ENCODE data around the gene ZSCAN31. TPM values are rescaled to one million over a fixed set of nuclear protein-coding genes. Genes with fewer than 3 reads are reported as not detected.
A peak's percentile ranks its signal among the peaks of the same experiment; 100 is the strongest.

Gene ZSCAN31
- total RNA-seq, 1 donor from 2014 or later, result 3.6 TPM

DNA sequence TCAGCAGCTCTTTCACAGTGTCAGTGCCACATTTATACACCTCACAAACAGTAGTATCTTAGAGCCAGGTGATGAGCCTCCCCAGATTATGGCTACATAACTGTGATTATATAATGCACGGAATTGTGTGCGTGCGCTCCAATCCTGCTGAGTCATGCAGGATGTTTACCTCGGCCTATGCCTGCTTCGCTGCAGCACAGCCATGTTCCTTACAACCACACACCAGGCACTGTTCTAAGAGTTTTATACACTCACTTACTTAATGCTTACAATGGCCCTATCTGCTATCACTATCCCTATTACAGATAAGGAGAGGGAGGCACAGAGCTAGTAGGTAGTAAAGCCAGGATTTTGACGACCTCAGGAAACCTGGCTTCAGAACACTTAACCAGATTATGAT lies 21.1 kb upstream of the ZSCAN31 start:
- ChIA-PET POLR2A (no interaction called here), CTCF (interaction anchor here (1.5 to 3.4 kb wide), 12 partner anchors 8 to 561 kb away, joined by 3 to 23 read pairs (median 8); partner anchors contain the start of genes ZKSCAN4, ZKSCAN8, ZSCAN26 and ZSCAN31)
- H3K27ac Mint-ChIP-seq, result no peak overlapping the region
- DNase-seq (no peak), ATAC-seq (ENCODE audit: low read depth) (no peak)
- H3K4me3 Mint-ChIP-seq, result no peak overlapping the region
- peaks cover 17% of the 10 kb centered on the region for H3K36me3 Mint-ChIP-seq (ENCODE audit: low read depth)
- TF ChIP-seq, protein P1, sequence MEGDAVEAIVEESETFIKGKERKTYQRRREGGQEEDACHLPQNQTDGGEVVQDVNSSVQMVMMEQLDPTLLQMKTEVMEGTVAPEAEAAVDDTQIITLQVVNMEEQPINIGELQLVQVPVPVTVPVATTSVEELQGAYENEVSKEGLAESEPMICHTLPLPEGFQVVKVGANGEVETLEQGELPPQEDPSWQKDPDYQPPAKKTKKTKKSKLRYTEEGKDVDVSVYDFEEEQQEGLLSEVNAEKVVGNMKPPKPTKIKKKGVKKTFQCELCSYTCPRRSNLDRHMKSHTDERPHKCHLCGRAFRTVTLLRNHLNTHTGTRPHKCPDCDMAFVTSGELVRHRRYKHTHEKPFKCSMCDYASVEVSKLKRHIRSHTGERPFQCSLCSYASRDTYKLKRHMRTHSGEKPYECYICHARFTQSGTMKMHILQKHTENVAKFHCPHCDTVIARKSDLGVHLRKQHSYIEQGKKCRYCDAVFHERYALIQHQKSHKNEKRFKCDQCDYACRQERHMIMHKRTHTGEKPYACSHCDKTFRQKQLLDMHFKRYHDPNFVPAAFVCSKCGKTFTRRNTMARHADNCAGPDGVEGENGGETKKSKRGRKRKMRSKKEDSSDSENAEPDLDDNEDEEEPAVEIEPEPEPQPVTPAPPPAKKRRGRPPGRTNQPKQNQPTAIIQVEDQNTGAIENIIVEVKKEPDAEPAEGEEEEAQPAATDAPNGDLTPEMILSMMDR (IDR thresholded peaks at IDR 0.05), result no peak
- peaks cover 12% of the 10 kb centered on the region for H3K4me1 Mint-ChIP-seq
- no peaks in the 10 kb centered on the region for H3K27me3 Mint-ChIP-seq
- intact Hi-C loops (cut with micrococcal nuclease), result loop anchor here (2.0 to 5.0 kb wide), 5 partner anchors 26 to 1168 kb away; no protein-coding TSS in a partner anchor
- H3K9me3 Mint-ChIP-seq, result no peaks in the 10 kb centered on the region

DNA sequence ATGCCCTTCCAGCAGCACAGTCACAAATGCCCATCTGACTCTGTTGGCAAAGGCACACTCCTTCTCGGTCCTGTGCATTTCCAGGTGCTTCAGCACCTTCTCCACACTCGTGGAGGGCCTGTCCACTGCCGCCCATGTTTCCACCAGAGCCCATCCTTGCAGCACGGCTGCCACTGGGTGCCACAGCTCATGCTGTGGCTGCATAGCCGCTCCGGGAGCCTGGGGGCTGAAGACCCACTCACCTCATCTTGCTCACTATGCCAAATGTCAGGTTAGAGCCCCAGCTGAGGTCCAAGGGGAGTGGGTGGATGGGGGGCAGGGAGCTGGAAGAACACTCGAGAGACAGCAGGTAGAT lies 20.7 kb upstream of the ZSCAN31 start:
- intact Hi-C loops (cut with micrococcal nuclease), result loop anchor here (1.0 to 5.0 kb wide), 8 partner anchors 26 to 1194 kb away; no protein-coding TSS in a partner anchor
- POLR2A ChIA-PET, result interaction anchor here (0.6 to 1.9 kb wide), 13 partner anchors 21 to 1210 kb away, joined by 3 to 8 read pairs (median 5); partner anchors contain the start of genes PGBD1 and ZKSCAN8

DNA sequence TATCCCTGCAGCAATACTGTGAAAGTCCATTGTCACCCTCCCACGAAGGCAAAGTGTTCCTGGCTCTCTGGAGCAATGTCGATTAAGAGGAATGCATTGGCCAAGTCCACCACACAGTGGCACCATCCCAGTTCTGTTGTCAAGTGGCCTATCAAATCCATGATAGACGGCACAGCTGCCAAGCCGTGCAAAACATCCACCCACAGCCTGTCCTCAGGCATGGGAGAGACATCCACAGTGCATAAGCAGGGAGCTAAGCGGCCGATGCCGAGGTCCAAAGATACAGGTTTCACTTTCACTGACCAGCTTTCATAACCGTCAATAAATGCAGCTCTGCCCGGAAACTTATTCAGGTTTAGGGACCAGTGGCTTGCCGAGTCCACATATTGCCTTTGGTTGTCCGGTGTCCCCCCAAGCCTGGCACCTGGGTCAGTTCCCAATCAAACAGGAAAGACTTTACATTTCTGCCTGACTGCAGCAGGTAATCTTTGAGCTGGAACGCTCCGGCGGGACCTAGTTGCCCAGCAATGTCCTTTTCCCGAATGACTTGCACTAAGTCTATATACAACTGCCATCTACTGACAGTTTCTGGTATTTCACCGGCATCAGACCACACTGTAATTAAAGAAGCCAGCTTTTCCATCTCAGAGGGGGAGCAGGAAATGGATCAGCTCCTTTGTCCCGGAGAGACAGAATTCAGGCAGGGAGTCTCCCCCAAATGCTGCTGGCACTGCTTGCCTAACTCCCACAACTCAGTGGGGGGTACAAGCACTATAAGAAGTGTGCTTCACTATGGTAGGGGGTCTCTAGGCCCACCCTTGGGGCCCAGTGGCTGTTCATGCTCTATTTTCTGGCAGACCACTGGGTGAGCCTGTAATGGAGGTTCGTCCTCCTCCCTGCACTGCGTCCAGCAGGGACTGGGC lies 20.1 kb upstream of the ZSCAN31 start:
- H3K9me3 Mint-ChIP-seq, result no peaks in the 10 kb centered on the region
- peak overlapping the region; percentile 91 for H3K4me3 Mint-ChIP-seq
- no peaks in the 10 kb centered on the region for H3K27me3 Mint-ChIP-seq
- ChIA-PET CTCF (interaction anchor here (0.7 to 3.4 kb wide), 37 partner anchors 9 to 583 kb away, joined by 3 to 23 read pairs (median 4); partner anchors contain the start of genes ZKSCAN4, ZKSCAN8, ZSCAN26 and ZSCAN31), POLR2A (interaction anchor here (0.5 to 1.9 kb wide), 17 partner anchors 21 to 1209 kb away, joined by 3 to 8 read pairs (median 4); partner anchors contain the start of genes PGBD1, ZKSCAN4, ZKSCAN8 and ZSCAN26)
- DNase-seq (peak; percentile 41), ATAC-seq (ENCODE audit: low read depth) (peak; percentile 85)
- intact Hi-C loops (cut with micrococcal nuclease), result loop anchor here (1.0 to 5.0 kb wide), 8 partner anchors 27 to 1194 kb away; no protein-coding TSS in a partner anchor
- peak overlapping the region; percentile 71 for H3K27ac Mint-ChIP-seq
- TF ChIP-seq, protein P1 (IDR thresholded peaks at IDR 0.05), result peak; percentile 82
- peaks cover 21% of the 10 kb centered on the region for H3K4me1 Mint-ChIP-seq
- H3K36me3 Mint-ChIP-seq (ENCODE audit: low read depth), result peaks cover 11% of the 10 kb centered on the region

More for the DNA sequence above, 20.7 kb upstream of the ZSCAN31 start:
- no peak for DNase-seq
- Mint-ChIP-seq H3K27ac (no peak overlapping the region), H3K4me1 (peaks cover 14% of the 10 kb centered on the region), H3K27me3 (no peaks in the 10 kb centered on the region), H3K36me3 (ENCODE audit: low read depth) (peaks cover 16% of the 10 kb centered on the region), H3K9me3 (no peaks in the 10 kb centered on the region), H3K4me3 (no peak overlapping the region)
- CTCF ChIA-PET, result interaction anchor here (0.9 to 3.4 kb wide), 26 partner anchors 9 to 584 kb away, joined by 3 to 23 read pairs (median 4); partner anchors contain the start of genes ZKSCAN4, ZKSCAN8, ZSCAN26 and ZSCAN31
- TF ChIP-seq, protein P1 (IDR thresholded peaks at IDR 0.05), result no peak
- no peak for ATAC-seq (ENCODE audit: low read depth)

DNA sequence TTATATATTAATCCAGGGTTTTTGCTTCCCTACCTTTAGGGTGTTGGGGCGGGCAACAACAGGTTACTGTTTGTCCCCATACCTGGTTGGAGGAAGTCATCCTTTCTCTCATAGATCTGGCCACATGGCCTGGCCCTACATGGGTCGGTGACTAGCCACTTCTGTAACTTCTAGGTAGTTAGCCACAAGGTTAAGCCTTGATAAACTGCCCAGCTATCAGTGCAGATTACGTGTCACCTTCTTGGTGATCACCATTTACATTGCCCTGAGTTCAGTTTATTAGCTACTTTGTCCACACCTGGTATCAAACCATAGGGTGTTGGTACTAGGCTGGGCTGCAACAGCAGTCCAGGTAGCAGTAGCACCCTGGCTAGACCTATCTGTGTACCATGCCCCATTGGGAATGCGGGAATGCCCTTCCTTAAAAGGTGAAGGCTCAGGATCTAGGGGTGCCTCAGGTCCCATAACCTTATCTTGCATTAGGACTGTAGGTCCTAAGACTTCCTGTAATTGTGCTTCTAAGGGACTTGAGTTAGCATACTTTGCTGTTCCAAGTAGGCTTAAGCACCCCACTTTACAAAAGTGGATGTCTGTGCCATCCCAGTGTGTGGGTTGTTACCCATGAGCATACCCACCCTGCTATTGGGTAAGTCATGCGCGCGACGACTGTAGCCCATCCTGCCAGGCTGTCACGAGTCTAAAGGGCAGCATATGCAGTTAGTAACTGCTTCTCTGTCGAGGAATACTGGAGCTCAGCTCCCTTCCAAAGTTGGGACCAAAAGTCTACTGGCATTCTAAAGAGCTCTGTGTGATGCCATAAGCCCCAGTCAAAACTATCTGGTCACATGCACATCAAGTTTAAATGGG lies 19.0 kb upstream of the ZSCAN31 start:
- intact Hi-C loops (cut with micrococcal nuclease), result loop anchor here (5.0 kb wide), 2 partner anchors 273 to 583 kb away; partner anchors contain the start of gene ZNF165
- Mint-ChIP-seq H3K4me3 (no peak overlapping the region), H3K9me3 (no peaks in the 10 kb centered on the region), H3K27me3 (no peaks in the 10 kb centered on the region), H3K36me3 (ENCODE audit: low read depth) (peaks cover 12% of the 10 kb centered on the region), H3K27ac (no peak overlapping the region), H3K4me1 (peaks cover 31% of the 10 kb centered on the region)
- POLR2A ChIA-PET, result interaction anchor here (0.6 to 1.9 kb wide), 8 partner anchors 28 to 1224 kb away, joined by 3 to 6 read pairs (median 5); partner anchors contain the start of genes PGBD1, ZKSCAN4, ZKSCAN8 and ZSCAN26
- TF ChIP-seq, protein P1 (IDR thresholded peaks at IDR 0.05), result no peak
- ATAC-seq (ENCODE audit: low read depth) (no peak), DNase-seq (no peak)
- CTCF ChIA-PET, result interaction anchor here (0.7 to 3.4 kb wide), 16 partner anchors 14 to 582 kb away, joined by 3 to 23 read pairs (median 4); partner anchors contain the start of genes ZKSCAN8 and ZSCAN31

Measured in activated B cell treated with CpG ODN at 0.5 μM for 24 hours (primary cell).